Sigmoid colon (tissue), 7 donors: Measurements from ENCODE around the gene HABP4. TPM values are rescaled to one million over a fixed set of nuclear protein-coding genes. Genes with fewer than 3 reads are reported as not detected.

Experiments used
- DNase-seq: peaks from one replicate; pipeline ENCODE4 v3.0.0-alpha.2; 2019
- H3K27ac ChIP-seq, 4 donors: fragments of 200-600 bp; sonication (generic); one replicate each; pipeline ENCODE4 v1.5.1; 2016 to 2019; ENCODE audit warnings: mild to moderate bottlenecking in 1 of 4
- H3K27me3 ChIP-seq, 3 donors: fragments of 200-600 bp; sonication (generic); one replicate each; pipeline ENCODE4 v1.5.1; 2019; ENCODE audit warnings: mild to moderate bottlenecking in 1 of 3
- H3K36me3 ChIP-seq, 4 donors: fragments of 200-600 bp; sonication (generic); one replicate each; pipeline ENCODE4 v1.5.1; 2016 to 2019
- H3K4me1 ChIP-seq, 4 donors: fragments of 200-600 bp; sonication (generic); one replicate each; pipeline ENCODE4 v1.5.1; 2017 to 2019
- H3K4me3 ChIP-seq, 4 donors: fragments of 200-600 bp; sonication (generic); one replicate each; pipeline ENCODE4 v1.5.1; 2017 to 2019; ENCODE audit warnings: mild to moderate bottlenecking in 2 of 4, moderate library complexity in 1 of 4
- H3K9me3 ChIP-seq, 4 donors: fragments of 200-600 bp in 3 of 4; sonication (generic) in 3 of 4; one replicate each; pipeline versions ENCODE4 v1.5.1 to v1.6.1; 2013 to 2019
- CTCF ChIP-seq, 4 experiments: fragments of 450-650 bp in 3 of 4; fragments of 200-600 bp in 1 of 4; IDR thresholded peaks; one replicate each; pipeline ENCODE4 v1.5.1; 2016 to 2019; ENCODE audit warnings: antibody characterized with exemption in 4 of 4, mild to moderate bottlenecking in 3 of 4, moderate library complexity in 2 of 4
- EP300 ChIP-seq, 4 donors: sonication (generic); formaldehyde crosslinking; IDR thresholded peaks; one replicate each; pipeline ENCODE4 v1.6.1; 2017; ENCODE audit warnings: antibody characterized with exemption in 4 of 4
- POLR2A ChIP-seq, 2 donors: fragments of 450-650 bp; IDR thresholded peaks; one replicate each; pipeline ENCODE4 v1.6.1; 2016; ENCODE audit warnings: antibody characterized with exemption in 2 of 2, mild to moderate bottlenecking in 2 of 2, moderate library complexity in 2 of 2
- POLR2AphosphoS5 ChIP-seq, 4 donors: sonication (generic); formaldehyde crosslinking; IDR thresholded peaks; one replicate each; pipeline ENCODE4 v1.6.1; 2017; ENCODE audit warnings: antibody characterized with exemption in 4 of 4
- WGBS, 2 donors: extraction: QIAGEN DNeasy Blood & Tissue Kit; methylation state at CpG; one replicate each; pipeline ENCODE4 v1.1.7; 2013; 5-methylcytosine and 5-hydroxymethylcytosine counted together
- intact Hi-C: fragments of 100-400 bp; cut with DNase I; formaldehyde crosslinking; loops from one replicate; pipeline ENCODE4 v1.15.1; 2023
- polyA plus RNA-seq, 3 donors: library from polyadenylated mRNA; stranded (reverse); fragments of 200-250 nt; gene quantifications; one replicate each; pipeline ENCODE4 v1.2.3, GENCODE V29; 2013
- total RNA-seq, 4 donors: library from RNA; depleted of rRNA; stranded (reverse); fragments of >200 nt; gene quantifications; one replicate each; pipeline ENCODE4 v1.1.0, GENCODE V29; 2016
- donor health status: healthy with polysubstance abuse.
- donor health status: Bipolar disorder and iron deficiency.
- donor health status: healthy.

The HABP4 gene
- total and polyA plus RNA-seq, 7 donors: 2.5 to 23.5 (median 12.5) TPM

- Histone ChIP-seq H3K27me3 (no peaks in the 10 kb centered on the region), H3K36me3 (no peaks in the 10 kb centered on the region), H3K9me3 (no peaks in the 10 kb centered on the region), H3K4me1 (peaks cover 0 to 9% (median 6%) of the 10 kb centered on the region in 4 donors), H3K27ac (no peak overlapping the region), H3K4me3 (no peak overlapping the region)
- 91 to 94% methylated on average over 8 of the region's 8 CpGs for WGBS, 2 donors
- TF ChIP-seq CTCF (IDR thresholded peaks at IDR 0.05): no peak
- DNase-seq: no peak
- intact Hi-C loops: no loop called here
Measured at GRCh38 chr9:96412174-96412913, 37.6 kb upstream of the HABP4 start.

- TF ChIP-seq POLR2A (IDR thresholded peaks at IDR 0.05) (no peak), POLR2AphosphoS5 (IDR thresholded peaks at IDR 0.05) (peak in 1 of 4 donors; percentile 23)
- Histone ChIP-seq H3K9me3 (no peaks in the 10 kb centered on the region), H3K27ac (peak overlapping the region in 2 of 4 donors; percentile 44 to 54), H3K4me3 (no peak overlapping the region), H3K4me1 (peaks cover 0 to 14% (median 9%) of the 10 kb centered on the region in 4 donors), H3K36me3 (no peaks in the 10 kb centered on the region), H3K27me3 (no peaks in the 10 kb centered on the region)
- 28 to 29% methylated on average over 7 of the region's 7 CpGs for WGBS, 2 donors
- intact Hi-C loops: no loop called here
- no peak for DNase-seq
Measured at GRCh38 chr9:96413302-96414221, 36.4 kb upstream of the HABP4 start.

GRCh38 chr9:96417051-96417586 is 32.9 kb upstream of the HABP4 start:
- 0 to 1% methylated on average over 50 of the region's 50 CpGs for WGBS, 2 donors
- Histone ChIP-seq H3K36me3 (no peaks in the 10 kb centered on the region), H3K4me3 (peak overlapping the region; percentile 66 to 92 (median 82)), H3K9me3 (no peaks in the 10 kb centered on the region), H3K27me3 (no peaks in the 10 kb centered on the region), H3K27ac (peak overlapping the region; percentile 98 to 100 (median 98)), H3K4me1 (peaks cover 0 to 37% (median 28%) of the 10 kb centered on the region in 4 donors)
- intact Hi-C loops: no loop called here
- peak; percentile 26 to 59 for TF ChIP-seq POLR2A (IDR thresholded peaks at IDR 0.05)
- no peak for TF ChIP-seq CTCF (IDR thresholded peaks at IDR 0.05)
- peak; percentile 73 to 88 (median 86) for TF ChIP-seq POLR2AphosphoS5 (IDR thresholded peaks at IDR 0.05)
- peak in 1 of 4 donors; percentile 30 for TF ChIP-seq EP300 (IDR thresholded peaks at IDR 0.05)
- peak; percentile 94 for DNase-seq

- DNase-seq: peak; percentile 71
- 0 to 1% methylated on average over 62 of the region's 62 CpGs for WGBS, 2 donors
- TF ChIP-seq POLR2AphosphoS5 (IDR thresholded peaks at IDR 0.05) (no peak), CTCF (IDR thresholded peaks at IDR 0.05) (no peak), POLR2A (IDR thresholded peaks at IDR 0.05) (no peak), EP300 (IDR thresholded peaks at IDR 0.05) (no peak)
- Histone ChIP-seq H3K4me3 (peak overlapping the region; percentile 66 to 92 (median 82)), H3K4me1 (peaks cover 0 to 37% (median 28%) of the 10 kb centered on the region in 4 donors), H3K9me3 (no peaks in the 10 kb centered on the region), H3K27ac (peak overlapping the region; percentile 98 to 100 (median 98)), H3K36me3 (no peaks in the 10 kb centered on the region), H3K27me3 (no peaks in the 10 kb centered on the region)
- intact Hi-C loops: loop anchor here (1.0 to 2.0 kb wide), 3 partner anchors 33 to 237 kb away; partner anchors contain the start of genes HABP4 and PRXL2C
Measured at GRCh38 chr9:96417661-96418082, 32.3 kb upstream of the HABP4 start.
